NCI-H748 treated with DMSO at 0.1 percent for 48 hours (cell line): ENCODE results near the gene GRIN1.
"Not testable (repeated sequence)": the region's sequence is repeated elsewhere in the genome, so short reads cannot be mapped to it uniquely, and the experiment has no call there.

Source experiments
- DNase-seq: peaks from one replicate; lab custom pipeline; 2025; lab: John Stamatoyannopoulos, UW

Gene GRIN1

GRCh38 chr9:137128862-137129455 is 10.0 kb upstream of the GRIN1 start:
- no peak for DNase-seq

GRCh38 chr9:137129456-137130175 is 9.3 kb upstream of the GRIN1 start:
- peak; percentile 85 for DNase-seq

- no peak for DNase-seq
Measured at GRCh38 chr9:137130176-137130755, 8.7 kb upstream of the GRIN1 start.

- DNase-seq, result no peak
Measured at GRCh38 chr9:137134191-137134590, 4.8 kb upstream of the GRIN1 start.

- DNase-seq, result not testable (repeated sequence)
Measured at GRCh38 chr9:137135154-137135553, 3.8 kb upstream of the GRIN1 start.

GRCh38 chr9:137136261-137136880 is 2.6 kb upstream of the GRIN1 start:
- DNase-seq, result no peak

GRCh38 chr9:137136881-137137607 is 1.9 kb upstream of the GRIN1 start:
- no peak for DNase-seq

- DNase-seq, result no peak
Measured at GRCh38 chr9:137138058-137138721, 764 bp upstream of the GRIN1 start.

GRCh38 chr9:137139468-137140150 is 655 bp downstream of the GRIN1 start:
- no peak for DNase-seq

GRCh38 chr9:137140151-137141012 is 1.4 kb downstream of the GRIN1 start:
- no peak for DNase-seq

- no peak for DNase-seq
Measured at GRCh38 chr9:137141050-137141810, 2.3 kb downstream of the GRIN1 start.

- no peak for DNase-seq
Measured at GRCh38 chr9:137141976-137142936, 3.3 kb downstream of the GRIN1 start.

GRCh38 chr9:137143459-137143858 is 4.5 kb downstream of the GRIN1 start:
- no peak for DNase-seq

- no peak for DNase-seq
Measured at GRCh38 chr9:137145731-137146526, 7.0 kb downstream of the GRIN1 start.

GRCh38 chr9:137146527-137146918 is 7.6 kb downstream of the GRIN1 start:
- DNase-seq, result no peak

- no peak for DNase-seq
Measured at GRCh38 chr9:137147091-137147792, 8.3 kb downstream of the GRIN1 start.

GRCh38 chr9:137147793-137148160 is 8.8 kb downstream of the GRIN1 start:
- DNase-seq, result no peak
